ENCODE data around the gene BLMH. TPM values are rescaled to one million over a fixed set of nuclear protein-coding genes. Genes with fewer than 3 reads are reported as not detected.

Gene BLMH
- total RNA-seq, 4 donors from 2014 or later = 17.0 to 32.4 (median 28.6) TPM

- TF ChIP-seq CTCF (IDR thresholded peaks at IDR 0.05; ENCODE audit: low read depth) = no peak
Measured at GRCh38 chr17:30249460-30249859, 42.3 kb downstream of the BLMH start.

GRCh38 chr17:30248786-30249185 is 43.0 kb downstream of the BLMH start:
- TF ChIP-seq CTCF (IDR thresholded peaks at IDR 0.05; ENCODE audit: low read depth) = no peak

- no peak for TF ChIP-seq CTCF (IDR thresholded peaks at IDR 0.05; ENCODE audit: low read depth)
Measured at GRCh38 chr17:30246460-30246859, 45.3 kb downstream of the BLMH start.

- TF ChIP-seq CTCF (IDR thresholded peaks at IDR 0.05; ENCODE audit: low read depth) = no peak
Measured at GRCh38 chr17:30244853-30245385, 46.8 kb downstream of the BLMH start.

- no peak for TF ChIP-seq CTCF (IDR thresholded peaks at IDR 0.05; ENCODE audit: low read depth)
Measured at GRCh38 chr17:30243568-30243967, 48.2 kb downstream of the BLMH start.

GRCh38 chr17:30243002-30243401 is 48.7 kb downstream of the BLMH start:
- no peak for TF ChIP-seq CTCF (IDR thresholded peaks at IDR 0.05; ENCODE audit: low read depth)

GRCh38 chr17:30241051-30241450 is 50.7 kb downstream of the BLMH start:
- no peak for TF ChIP-seq CTCF (IDR thresholded peaks at IDR 0.05; ENCODE audit: low read depth)

All from subcutaneous adipose tissue (tissue), 4 donors.